H1 (cell line): ENCODE results near the gene PCBP4. TPM values are rescaled to one million over a fixed set of nuclear protein-coding genes. Genes with fewer than 3 reads are reported as not detected.

ENCODE experiments used
- CTCF ChIA-PET: fragments of 300-600 bp; sonication (Branson Sonifier 250); formaldehyde crosslinking; loops from one replicate; lab custom pipeline; 2021; ENCODE audit not compliant: partially characterized antibody; lab: Charles Lee
- POLR2A ChIA-PET: fragments of 300-600 bp; sonication (Branson Sonifier 250); formaldehyde crosslinking; loops from one replicate; lab custom pipeline; 2021; ENCODE audit warnings: inconsistent platforms; ENCODE audit not compliant: partially characterized antibody; lab: Charles Lee
- DNase-seq, 2 experiments: peaks; one replicate each; pipeline versions ENCODE4 v3.0.0 to v3.0.0-alpha.2; 2010 to 2022; ENCODE audit warnings: low spot score in 2 of 2, low read depth in 1 of 2, mixed read lengths in 1 of 2
- FAIRE-seq: peaks from 2 replicates; lab custom pipeline; 2011; peaks lifted over from hg19 to GRCh38; lab: Jason Lieb, UNC
- H2AFZ ChIP-seq: 2 replicates; pipeline ENCODE4 v1.8.1; 2012; ENCODE audit warnings: low read length, inconsistent platforms
- H2AK5ac ChIP-seq: 2 replicates; pipeline ENCODE4 v1.6.1; 2013; ENCODE audit warnings: low read depth, low read length
- H2BK120ac ChIP-seq: replicated peaks from 2 replicates; pipeline ENCODE3; 2013; ENCODE audit warnings: low read depth, low read length, inconsistent platforms
- H2BK12ac ChIP-seq: 2 replicates; pipeline ENCODE4 v1.6.1; 2013; ENCODE audit warnings: low read depth, low read length
- H2BK15ac ChIP-seq: 2 replicates; pipeline ENCODE4 v1.6.1; 2013; ENCODE audit warnings: low read length
- H2BK20ac ChIP-seq: 2 replicates; pipeline ENCODE4 v1.6.1; 2013; ENCODE audit warnings: low read length
- H2BK5ac ChIP-seq: 2 replicates; pipeline ENCODE4 v1.6.1; 2013; ENCODE audit warnings: low read depth, low read length
- H3K14ac ChIP-seq: 2 replicates; pipeline ENCODE4 v1.6.1; 2013; ENCODE audit warnings: inconsistent platforms; ENCODE audit not compliant: insufficient read length
- H3K18ac ChIP-seq: 2 replicates; pipeline ENCODE4 v1.6.1; 2013; ENCODE audit warnings: low read length; ENCODE audit errors: extremely low read depth
- H3K23ac ChIP-seq: 2 replicates; pipeline ENCODE4 v1.6.1; 2013; ENCODE audit warnings: inconsistent platforms; ENCODE audit not compliant: insufficient read length
- H3K23me2 ChIP-seq: 2 replicates; pipeline ENCODE4 v1.6.1; 2013; ENCODE audit warnings: low read depth, low read length
- H3K27ac ChIP-seq: 2 replicates; pipeline ENCODE4 v1.6.1; 2011; ENCODE audit warnings: low read depth, low read length, inconsistent platforms
- H3K27me3 ChIP-seq, 4 experiments: replicated peaks in 1 of 4; 1 replicate in 1 of 4; 2 replicates in 3 of 4; pipeline versions ENCODE4 v1.6.1 to v1.8.1; 2011 to 2013; ENCODE audit warnings: low read length in 3 of 4, mild to moderate bottlenecking in 3 of 4, inconsistent platforms in 2 of 4, mixed read lengths in 2 of 4, moderate library complexity in 1 of 4; ENCODE audit not compliant: control insufficient read depth in 3 of 4, insufficient read depth in 3 of 4; ENCODE audit errors: extremely low read depth in 1 of 4
- H3K36me3 ChIP-seq, 4 experiments: 2 replicates each; pipeline versions ENCODE4 v1.6.1 to v1.8.1; 2011 to 2013; ENCODE audit warnings: mild to moderate bottlenecking in 4 of 4, low read length in 3 of 4, moderate library complexity in 2 of 4, control low read depth in 1 of 4, inconsistent platforms in 1 of 4; ENCODE audit not compliant: insufficient read depth in 4 of 4, control insufficient read depth in 2 of 4
- H3K4ac ChIP-seq: replicated peaks from 2 replicates; pipeline ENCODE3; 2013; ENCODE audit warnings: low read length, low read depth, mixed read lengths, inconsistent platforms; ENCODE audit not compliant: insufficient read length
- H3K4me1 ChIP-seq, 4 experiments: replicated peaks in 1 of 4; 1 replicate in 1 of 4; 2 replicates in 3 of 4; pipeline versions ENCODE4 v1.6.1 to v1.8.1; 2011 to 2013; ENCODE audit warnings: low read length in 3 of 4, inconsistent platforms in 2 of 4, mixed read lengths in 1 of 4; ENCODE audit not compliant: insufficient read depth in 4 of 4, control insufficient read depth in 3 of 4
- H3K4me2 ChIP-seq, 2 experiments: 2 replicates each; pipeline versions ENCODE4 v1.6.1 to v1.8.1; 2011 to 2013; ENCODE audit warnings: low read depth in 2 of 2, low read length in 2 of 2, control low read depth in 1 of 2, inconsistent platforms in 1 of 2, mild to moderate bottlenecking in 1 of 2; ENCODE audit not compliant: insufficient read depth in 1 of 2
- H3K4me3 ChIP-seq, 4 experiments: fragments of 200-600, 300-600 bp in 1 of 4; sonication (generic), shearing (Covaris generic), sonication (Bioruptor Twin) in 1 of 4; 2 replicates each; pipeline versions ENCODE4 v1.5.1 to v1.8.1; 2011 to 2016; ENCODE audit warnings: low read length in 4 of 4, low read depth in 3 of 4, control low read depth in 2 of 4, inconsistent platforms in 2 of 4, mild to moderate bottlenecking in 2 of 4, mixed read lengths in 1 of 4, moderate library complexity in 1 of 4; ENCODE audit not compliant: insufficient read depth in 2 of 4; ENCODE audit errors: extremely low read depth in 1 of 4
- H3K56ac ChIP-seq: replicated peaks from 2 replicates; pipeline ENCODE3; 2013; ENCODE audit warnings: low read depth, mild to moderate bottlenecking, mixed read lengths, low read length, inconsistent platforms; ENCODE audit not compliant: insufficient read length
- H3K79me1 ChIP-seq: 2 replicates; pipeline ENCODE4 v1.6.1; 2013; ENCODE audit warnings: low read depth, low read length, control low read depth
- H3K79me2 ChIP-seq, 2 experiments: 2 replicates each; pipeline versions ENCODE4 v1.6.1 to v1.8.1; 2012 to 2013; ENCODE audit warnings: low read length in 2 of 2, mild to moderate bottlenecking in 2 of 2, inconsistent platforms in 1 of 2; ENCODE audit not compliant: insufficient read depth in 2 of 2, control insufficient read depth in 1 of 2
- H3K9ac ChIP-seq, 4 experiments: replicated peaks in 1 of 4; 1 replicate in 1 of 4; 2 replicates in 3 of 4; pipeline versions ENCODE4 v1.6.1 to v1.8.1; 2011 to 2013; ENCODE audit warnings: low read depth in 3 of 4, low read length in 3 of 4, control low read depth in 2 of 4, mild to moderate bottlenecking in 2 of 4, moderate library complexity in 2 of 4, inconsistent platforms in 1 of 4; ENCODE audit errors: extremely low read depth in 1 of 4
- H3K9me3 ChIP-seq, 2 experiments: 2 replicates each; pipeline versions ENCODE4 v1.6.1 to v1.8.1; 2012 to 2013; ENCODE audit warnings: mild to moderate bottlenecking in 2 of 2, moderate library complexity in 2 of 2, control low read depth in 1 of 2, inconsistent platforms in 1 of 2, low read depth in 1 of 2, low read length in 1 of 2, mixed read lengths in 1 of 2; ENCODE audit not compliant: insufficient read depth in 2 of 2
- H4K20me1 ChIP-seq, 2 experiments: replicated peaks in 1 of 2; 2 replicates each; pipeline versions ENCODE3 to v1.8.1; 2011 to 2013; ENCODE audit warnings: inconsistent platforms in 2 of 2, low read length in 2 of 2, mild to moderate bottlenecking in 1 of 2; ENCODE audit not compliant: insufficient read depth in 2 of 2, control insufficient read depth in 1 of 2
- H4K5ac ChIP-seq: 2 replicates; pipeline ENCODE4 v1.6.1; 2013; ENCODE audit warnings: low read length, low read depth, mixed read lengths, inconsistent platforms; ENCODE audit not compliant: insufficient read length
- H4K8ac ChIP-seq: 2 replicates; pipeline ENCODE4 v1.8.0; 2013; ENCODE audit warnings: mild to moderate bottlenecking, moderate library complexity, low read length, inconsistent platforms; ENCODE audit not compliant: insufficient read depth; ENCODE audit errors: extremely low read depth
- H4K91ac ChIP-seq: replicated peaks from 2 replicates; pipeline ENCODE3; 2013; ENCODE audit warnings: low read length, mixed read lengths, inconsistent platforms; ENCODE audit not compliant: insufficient read length
- CEBPB ChIP-seq: IDR thresholded peaks from 2 replicates; pipeline ENCODE4 v1.6.1; 2012; ENCODE audit warnings: low read depth, low read length
- CTBP2 ChIP-seq: IDR thresholded peaks from 2 replicates; pipeline ENCODE4 v1.7.0; 2011; ENCODE audit warnings: borderline replicate concordance, mild to moderate bottlenecking, moderate library complexity, mixed read lengths, low read length; ENCODE audit not compliant: insufficient read depth, insufficient read length
- GTF2F1 ChIP-seq: IDR thresholded peaks from 2 replicates; pipeline ENCODE4 v1.6.1; 2012; ENCODE audit warnings: low read depth, low read length, improper control_type of control experiment, borderline replicate concordance
- JUN ChIP-seq: IDR thresholded peaks from 2 replicates; pipeline ENCODE4 v1.6.1; 2011; ENCODE audit warnings: low read depth, mild to moderate bottlenecking, improper control_type of control experiment, low read length
- SRF ChIP-seq: IDR thresholded peaks from 2 replicates; pipeline ENCODE4 v1.6.1; 2011; ENCODE audit warnings: mild to moderate bottlenecking, low read depth, low read length, moderate library complexity
- ZNF274 ChIP-seq: IDR thresholded peaks from 2 replicates; pipeline ENCODE4 v1.7.0; 2012; ENCODE audit warnings: low read length, borderline replicate concordance; ENCODE audit errors: extremely low read depth
- WGBS, 2 experiments: shearing (Covaris generic) in 1 of 2; methylation state at CpG; one replicate each; pipeline versions ENCODE4 v1.1.6 to v1.1.7; 2013 to 2015; ENCODE audit warnings: low lambda C conversion rate in 2 of 2, mixed read lengths in 2 of 2, inconsistent platforms in 1 of 2, low coverage in 1 of 2, missing lambda C conversion rate in 1 of 2; ENCODE audit not compliant: insufficient replicate concordance in 2 of 2, insufficient coverage in 1 of 2, insufficient read length in 1 of 2; ENCODE audit errors: extremely low coverage in 1 of 2, missing lambda C conversion rate in 1 of 2; 5-methylcytosine and 5-hydroxymethylcytosine counted together
- polyA plus RNA-seq, 7 experiments: library from polyadenylated mRNA; depleted of rRNA in 3 of 7; stranded (reverse) in 5 of 7; unstranded in 2 of 7; fragments of >200 nt in 5 of 7; fragments of 200-250 nt in 2 of 7; gene quantifications; 1 replicate in 5 of 7; 2 replicates in 1 of 7; 4 replicates in 1 of 7; pipeline versions ENCODE4 v1.2.1 to v1.2.3, GENCODE V29; 2011 to 2013; ENCODE audit warnings: missing spikeins in 2 of 7, mixed read lengths in 2 of 7
- total RNA-seq: library from RNA; stranded (reverse); fragmentation: NEBNext Ultra II Directional; extraction: Animal tissue kit (Norgen Biotek cat#: 25700); gene quantifications from 2 replicates; pipeline ENCODE4 v1.2.1, GENCODE V29; 2021
- TF ChIP-seq, protein P1 (sequence below), 3 experiments: IDR thresholded peaks; 1 replicate in 2 of 3; 2 replicates in 1 of 3; pipeline versions ENCODE4 v1.5.1 to v1.6.1; 2011; ENCODE audit warnings: low read length in 3 of 3, mild to moderate bottlenecking in 3 of 3, inconsistent platforms in 2 of 3, low read depth in 1 of 3, moderate library complexity in 1 of 3; ENCODE audit not compliant: insufficient read depth in 1 of 3; ENCODE audit errors: control extremely low read depth in 1 of 3
- TF ChIP-seq, protein P2 (sequence below): IDR thresholded peaks from 2 replicates; pipeline ENCODE4 v1.6.1; 2012; ENCODE audit warnings: inconsistent platforms

PCBP4 gene
- total and polyA plus RNA-seq, 2 of the 8 experiments (the other 6 are each of a cell fraction or from before 2014, with no cell fraction given) = 16.4 to 34.1 TPM

DNA sequence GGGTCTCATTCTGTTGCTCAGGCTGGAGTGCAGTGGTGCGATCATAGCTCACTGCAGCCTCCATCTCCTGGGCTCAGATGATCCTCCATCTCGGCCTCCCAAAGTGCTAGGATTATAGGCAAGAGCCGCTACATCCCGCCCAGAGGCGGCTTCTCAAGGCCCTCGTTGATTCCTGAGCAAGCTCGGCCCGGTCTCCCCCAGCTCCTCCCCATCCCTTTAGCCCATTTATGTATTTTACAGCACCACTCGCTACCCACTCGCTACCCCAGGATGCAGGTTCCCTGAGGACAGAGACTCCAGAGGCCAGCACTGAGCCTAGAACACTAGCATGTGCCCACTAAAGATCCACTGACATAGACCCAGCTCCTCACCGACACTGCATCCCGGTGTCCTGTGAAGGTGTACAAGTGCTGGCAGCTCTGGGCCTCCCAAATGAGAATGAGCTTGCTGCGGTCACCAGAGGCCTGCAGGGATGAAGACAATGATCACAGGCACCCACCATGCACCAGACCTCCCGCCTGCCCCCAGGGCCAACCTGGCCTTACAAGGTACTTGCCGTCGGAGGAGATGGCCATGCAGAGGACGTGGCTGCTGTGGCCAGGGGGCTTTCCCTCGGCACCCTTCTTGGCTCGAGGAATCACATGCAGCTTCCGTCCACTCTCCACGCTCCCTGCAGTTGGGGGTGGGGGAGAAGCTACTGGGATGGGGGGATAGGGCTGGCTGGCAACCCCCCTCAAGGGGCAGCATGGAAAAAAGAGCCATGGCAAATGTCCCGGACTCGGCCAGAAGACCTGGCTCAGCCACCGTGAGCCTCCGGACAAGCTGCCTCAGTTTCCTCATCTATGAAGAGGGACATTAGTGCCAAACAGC lies 31.1 kb downstream of the PCBP4 start:
- Histone ChIP-seq H2BK20ac (no peak overlapping the region), H3K79me2 (peaks cover 0 to 28% of the 10 kb centered on the region in 2 experiments; a peak in 3 of 4 replicates), H3K27me3 (no peaks in the 10 kb centered on the region), H2BK5ac (no peak overlapping the region), H4K8ac (no peak overlapping the region), H4K5ac (no peak overlapping the region), H3K56ac (no peak overlapping the region), H2AK5ac (no peak overlapping the region), H3K14ac (no peak overlapping the region), H3K4me2 (no peak overlapping the region), H3K23ac (no peak overlapping the region), H4K20me1 (peaks cover 3 to 38% of the 10 kb centered on the region in 2 experiments), H3K27ac (no peak overlapping the region), H3K79me1 (peaks cover 12% of the 10 kb centered on the region), H3K9me3 (no peaks in the 10 kb centered on the region), H3K4me1 (peaks cover 0 to 8% (median 4%) of the 10 kb centered on the region in 4 experiments; a peak in 5 of 7 replicates), H2BK12ac (no peak overlapping the region), H3K4me3 (no peak overlapping the region), H3K23me2 (peaks cover 5% of the 10 kb centered on the region; the same call in 1 of the 2 replicates), H2BK15ac (no peak overlapping the region), H3K36me3 (peaks cover 26 to 47% (median 41%) of the 10 kb centered on the region in 4 experiments), H4K91ac (no peak overlapping the region), H3K18ac (no peak overlapping the region), H3K9ac (no peak overlapping the region), H3K4ac (no peak overlapping the region), H2BK120ac (no peak overlapping the region), H2AFZ (no peak overlapping the region)
- DNase-seq = no peak
- CTCF ChIA-PET = interaction anchor here (1.1 to 1.7 kb wide), 3 partner anchors 14 to 116 kb away, joined by 3 to 7 read pairs (median 7); no protein-coding TSS in a partner anchor
- no peak for FAIRE-seq
- POLR2A ChIA-PET = interaction anchor here (0.5 to 2.0 kb wide), 6 partner anchors 9 to 1343 kb away, joined by 3 to 5 read pairs (median 4); partner anchors contain the start of gene RPL29
- WGBS, 2 experiments = 91% methylated on average over 23 of the region's 25 CpGs; no CpG with 5 or more reads in 1 of the 2 experiments
- TF ChIP-seq, protein P1, sequence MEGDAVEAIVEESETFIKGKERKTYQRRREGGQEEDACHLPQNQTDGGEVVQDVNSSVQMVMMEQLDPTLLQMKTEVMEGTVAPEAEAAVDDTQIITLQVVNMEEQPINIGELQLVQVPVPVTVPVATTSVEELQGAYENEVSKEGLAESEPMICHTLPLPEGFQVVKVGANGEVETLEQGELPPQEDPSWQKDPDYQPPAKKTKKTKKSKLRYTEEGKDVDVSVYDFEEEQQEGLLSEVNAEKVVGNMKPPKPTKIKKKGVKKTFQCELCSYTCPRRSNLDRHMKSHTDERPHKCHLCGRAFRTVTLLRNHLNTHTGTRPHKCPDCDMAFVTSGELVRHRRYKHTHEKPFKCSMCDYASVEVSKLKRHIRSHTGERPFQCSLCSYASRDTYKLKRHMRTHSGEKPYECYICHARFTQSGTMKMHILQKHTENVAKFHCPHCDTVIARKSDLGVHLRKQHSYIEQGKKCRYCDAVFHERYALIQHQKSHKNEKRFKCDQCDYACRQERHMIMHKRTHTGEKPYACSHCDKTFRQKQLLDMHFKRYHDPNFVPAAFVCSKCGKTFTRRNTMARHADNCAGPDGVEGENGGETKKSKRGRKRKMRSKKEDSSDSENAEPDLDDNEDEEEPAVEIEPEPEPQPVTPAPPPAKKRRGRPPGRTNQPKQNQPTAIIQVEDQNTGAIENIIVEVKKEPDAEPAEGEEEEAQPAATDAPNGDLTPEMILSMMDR (IDR thresholded peaks at IDR 0.05; ENCODE audit: control extremely low read depth in 1 of 3, insufficient read depth in 1 of 3, low read depth in 1 of 3, low read length in 3 of 3) = no peak
- TF ChIP-seq CEBPB = no peak
- no peak for TF ChIP-seq ZNF274
- TF ChIP-seq JUN = no peak
- no peak for TF ChIP-seq GTF2F1
- no peak for TF ChIP-seq SRF
- TF ChIP-seq, protein P2, sequence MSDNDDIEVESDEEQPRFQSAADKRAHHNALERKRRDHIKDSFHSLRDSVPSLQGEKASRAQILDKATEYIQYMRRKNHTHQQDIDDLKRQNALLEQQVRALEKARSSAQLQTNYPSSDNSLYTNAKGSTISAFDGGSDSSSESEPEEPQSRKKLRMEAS = no peak
- TF ChIP-seq CTBP2 = no peak
